Glutamatergic neuron (in vitro differentiated cells): ENCODE data around the gene FAM50A. TPM values are rescaled to one million over a fixed set of nuclear protein-coding genes. Genes with fewer than 3 reads are reported as not detected.

Source experiments
- DNase-seq: peaks from one replicate; pipeline ENCODE4 v3.0.0; 2022
- H3K27ac Mint-ChIP-seq: one replicate; pipeline ENCODE4 v1.8.0; 2020; ENCODE audit warnings: mild to moderate bottlenecking, mixed read lengths, inconsistent platforms; ENCODE audit not compliant: unreplicated experiment
- H3K27me3 Mint-ChIP-seq: one replicate; pipeline ENCODE4 v1.8.0; 2020; ENCODE audit warnings: mild to moderate bottlenecking, moderate library complexity, mixed read lengths, inconsistent platforms; ENCODE audit not compliant: unreplicated experiment
- H3K36me3 Mint-ChIP-seq: one replicate; pipeline ENCODE4 v1.8.0; 2020; ENCODE audit warnings: mild to moderate bottlenecking, mixed read lengths, inconsistent platforms; ENCODE audit not compliant: unreplicated experiment
- H3K4me1 Mint-ChIP-seq: one replicate; pipeline ENCODE4 v1.8.0; 2020; ENCODE audit warnings: mild to moderate bottlenecking, low read depth, mixed read lengths, inconsistent platforms; ENCODE audit not compliant: unreplicated experiment
- H3K4me3 Mint-ChIP-seq: one replicate; pipeline ENCODE4 v1.8.0; 2020; ENCODE audit warnings: mild to moderate bottlenecking, mixed read lengths, inconsistent platforms; ENCODE audit not compliant: unreplicated experiment
- H3K9me3 Mint-ChIP-seq: one replicate; pipeline ENCODE4 v1.8.0; 2020; ENCODE audit warnings: mild to moderate bottlenecking, moderate library complexity, mixed read lengths, inconsistent platforms; ENCODE audit not compliant: unreplicated experiment
- total RNA-seq: library from RNA; stranded (reverse); fragmentation: NEBNext Ultra II Directional; extraction: Animal tissue kit (Norgen Biotek cat#: 25700); gene quantifications from one replicate; pipeline ENCODE4 v1.2.1, GENCODE V29; 2021; ENCODE audit not compliant: unreplicated experiment
- TF ChIP-seq, protein P1 (sequence below): fragments of 200-600 bp; sonication (generic); IDR thresholded peaks from one replicate; pipeline ENCODE4 v1.5.0; 2021; ENCODE audit not compliant: partially characterized antibody, unreplicated experiment

Gene FAM50A
- total RNA-seq, 1 donor from 2014 or later: 125 TPM

- no peak overlapping the region for H3K27ac Mint-ChIP-seq
- no peak for DNase-seq
These were observed 35.2 kb upstream of the FAM50A start for GRCh38 chrX:154408659-154409221.

GRCh38 chrX:154409222-154409871, 34.6 kb upstream of the FAM50A start, which contains the start of gene DNASE1L1:
TSS of gene DNASE1L1 (minus strand) at chrX:154409254. CDS start at chrX:154405568, 3,686 bp downstream.
- peak; percentile 68 for DNase-seq
- H3K36me3 Mint-ChIP-seq: no peaks in the 10 kb centered on the region
- no peaks in the 10 kb centered on the region for H3K4me1 Mint-ChIP-seq
- H3K9me3 Mint-ChIP-seq: peaks cover 1% of the 10 kb centered on the region
- H3K27ac Mint-ChIP-seq: peak within 1 kb of the TSS; percentile 79
- peak within 1 kb of the TSS; percentile 78 for H3K4me3 Mint-ChIP-seq
- TF ChIP-seq, protein P1, sequence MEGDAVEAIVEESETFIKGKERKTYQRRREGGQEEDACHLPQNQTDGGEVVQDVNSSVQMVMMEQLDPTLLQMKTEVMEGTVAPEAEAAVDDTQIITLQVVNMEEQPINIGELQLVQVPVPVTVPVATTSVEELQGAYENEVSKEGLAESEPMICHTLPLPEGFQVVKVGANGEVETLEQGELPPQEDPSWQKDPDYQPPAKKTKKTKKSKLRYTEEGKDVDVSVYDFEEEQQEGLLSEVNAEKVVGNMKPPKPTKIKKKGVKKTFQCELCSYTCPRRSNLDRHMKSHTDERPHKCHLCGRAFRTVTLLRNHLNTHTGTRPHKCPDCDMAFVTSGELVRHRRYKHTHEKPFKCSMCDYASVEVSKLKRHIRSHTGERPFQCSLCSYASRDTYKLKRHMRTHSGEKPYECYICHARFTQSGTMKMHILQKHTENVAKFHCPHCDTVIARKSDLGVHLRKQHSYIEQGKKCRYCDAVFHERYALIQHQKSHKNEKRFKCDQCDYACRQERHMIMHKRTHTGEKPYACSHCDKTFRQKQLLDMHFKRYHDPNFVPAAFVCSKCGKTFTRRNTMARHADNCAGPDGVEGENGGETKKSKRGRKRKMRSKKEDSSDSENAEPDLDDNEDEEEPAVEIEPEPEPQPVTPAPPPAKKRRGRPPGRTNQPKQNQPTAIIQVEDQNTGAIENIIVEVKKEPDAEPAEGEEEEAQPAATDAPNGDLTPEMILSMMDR: no peak
- H3K27me3 Mint-ChIP-seq: peaks cover 3% of the 10 kb centered on the region

More at GRCh38 chrX:154408659-154409221, 35.2 kb upstream of the FAM50A start:
- H3K36me3 Mint-ChIP-seq: no peaks in the 10 kb centered on the region
- H3K4me3 Mint-ChIP-seq: peak overlapping the region; percentile 61
- peaks cover 3% of the 10 kb centered on the region for H3K27me3 Mint-ChIP-seq
- peaks cover 1% of the 10 kb centered on the region for H3K9me3 Mint-ChIP-seq
- TF ChIP-seq, protein P1: no peak
- H3K4me1 Mint-ChIP-seq: no peaks in the 10 kb centered on the region

DNA sequence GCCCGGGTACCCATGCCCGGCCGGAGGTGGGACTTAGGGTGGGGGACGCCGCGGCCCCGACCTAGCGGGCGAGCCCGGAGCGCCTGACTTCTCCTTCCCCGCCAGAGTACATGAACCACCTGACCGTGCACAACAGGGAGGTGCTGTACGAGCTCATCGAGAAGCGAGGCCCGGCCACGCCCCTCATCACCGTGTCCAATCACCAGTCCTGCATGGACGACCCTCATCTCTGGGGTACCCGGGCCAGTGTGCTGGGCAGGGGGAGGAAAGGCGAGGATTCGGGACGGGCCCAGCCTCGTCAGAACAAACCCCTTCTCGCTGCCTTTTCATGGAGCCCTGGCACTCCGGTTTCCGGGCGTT, 32.0 kb upstream of the FAM50A start:
- DNase-seq: peak; percentile 70
- TF ChIP-seq, protein P1: no peak
- peaks cover 3% of the 10 kb centered on the region for H3K27me3 Mint-ChIP-seq
- peak overlapping the region; percentile 81 for H3K4me3 Mint-ChIP-seq
- H3K36me3 Mint-ChIP-seq: no peaks in the 10 kb centered on the region
- peaks cover 1% of the 10 kb centered on the region for H3K9me3 Mint-ChIP-seq
- H3K27ac Mint-ChIP-seq: no peak overlapping the region
- peaks cover under 1% of the 10 kb centered on the region for H3K4me1 Mint-ChIP-seq

- Mint-ChIP-seq H3K4me3 (no peak overlapping the region), H3K27ac (no peak overlapping the region), H3K36me3 (no peaks in the 10 kb centered on the region), H3K27me3 (peaks cover 3% of the 10 kb centered on the region), H3K4me1 (peaks cover 4% of the 10 kb centered on the region), H3K9me3 (peaks cover 1% of the 10 kb centered on the region)
- TF ChIP-seq, protein P1: no peak
- no peak for DNase-seq
These were observed 31.5 kb upstream of the FAM50A start for GRCh38 chrX:154412468-154412867.

DNA sequence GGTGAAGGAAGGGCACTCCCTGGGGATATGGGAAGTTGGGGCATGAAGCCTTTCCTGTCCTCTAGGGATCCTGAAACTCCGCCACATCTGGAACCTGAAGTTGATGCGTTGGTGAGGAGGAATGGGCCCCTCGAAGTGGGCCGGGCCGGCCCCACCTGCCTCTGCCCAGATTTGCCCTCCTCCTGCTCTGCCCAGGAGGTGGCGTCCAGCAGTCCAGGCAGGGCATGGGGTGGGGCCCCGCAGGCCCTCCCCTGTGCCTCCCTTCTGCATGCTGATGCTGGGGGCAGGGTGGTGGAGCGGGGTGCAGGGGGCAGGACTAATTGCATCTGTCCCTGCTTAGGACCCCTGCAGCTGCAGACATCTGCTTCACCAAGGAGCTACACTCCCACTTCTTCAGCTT, 30.8 kb upstream of the FAM50A start:
- H3K27ac Mint-ChIP-seq: no peak overlapping the region
- peaks cover 1% of the 10 kb centered on the region for H3K9me3 Mint-ChIP-seq
- H3K36me3 Mint-ChIP-seq: no peaks in the 10 kb centered on the region
- no peak for DNase-seq
- H3K4me3 Mint-ChIP-seq: no peak overlapping the region
- H3K4me1 Mint-ChIP-seq: peaks cover 4% of the 10 kb centered on the region
- TF ChIP-seq, protein P1: no peak
- peaks cover 3% of the 10 kb centered on the region for H3K27me3 Mint-ChIP-seq
